Loucy (cell line): ENCODE measurements around the gene CAPN1.

ENCODE experiments used
- H2AFZ ChIP-seq: fragments of 200-600 bp; sonication (generic); 2 replicates; pipeline ENCODE4 v1.6.0; 2016; ENCODE audit warnings: antibody characterized with exemption, mild to moderate bottlenecking, low read length, moderate library complexity
- H3F3A ChIP-seq: fragments of 200-600 bp; 2 replicates; pipeline ENCODE4 v1.6.0; 2016; ENCODE audit warnings: antibody characterized with exemption, low read depth, mild to moderate bottlenecking
- H3K27me3 ChIP-seq: fragments of 200-600 bp; sonication (generic); 2 replicates; pipeline ENCODE4 v1.6.1; 2014; ENCODE audit warnings: low read length, mild to moderate bottlenecking; ENCODE audit not compliant: insufficient read depth, poor library complexity, severe bottlenecking
- H3K36me3 ChIP-seq: fragments of 200-600 bp; sonication (generic); 2 replicates; pipeline ENCODE4 v1.6.1; 2016; ENCODE audit warnings: low read length; ENCODE audit not compliant: insufficient read depth
- H3K4me1 ChIP-seq: fragments of 200-600 bp; sonication (generic); 2 replicates; pipeline ENCODE4 v1.5.1; 2014; ENCODE audit warnings: low read length, mild to moderate bottlenecking; ENCODE audit not compliant: insufficient read depth, poor library complexity, severe bottlenecking
- H3K4me2 ChIP-seq: fragments of 200-600 bp; sonication (generic); 2 replicates; pipeline ENCODE4 v1.6.0; 2014; ENCODE audit warnings: antibody characterized with exemption, low read length, low read depth, mild to moderate bottlenecking; ENCODE audit not compliant: poor library complexity, severe bottlenecking
- H3K4me3 ChIP-seq: fragments of 200-600 bp; sonication (generic); 2 replicates; pipeline ENCODE4 v1.5.1; 2014; ENCODE audit warnings: low read length, mild to moderate bottlenecking, mixed read lengths; ENCODE audit not compliant: poor library complexity, severe bottlenecking
- H3K79me2 ChIP-seq: fragments of 200-600 bp; sonication (generic); 2 replicates; pipeline ENCODE4 v1.6.1; 2014; ENCODE audit warnings: low read length; ENCODE audit not compliant: insufficient read depth
- H3K9ac ChIP-seq: fragments of 200-600 bp; sonication (generic); 2 replicates; pipeline ENCODE4 v1.6.0; 2014; ENCODE audit warnings: mild to moderate bottlenecking, low read depth, low read length, moderate library complexity; ENCODE audit not compliant: poor library complexity, severe bottlenecking
- H3K9me2 ChIP-seq: fragments of 200-600 bp; sonication (generic); replicated peaks from 2 replicates; pipeline ENCODE4 v1.6.1; 2016; ENCODE audit warnings: low read depth, low read length, mixed read lengths
- H3K9me3 ChIP-seq: fragments of 200-600 bp; sonication (generic); 2 replicates; pipeline ENCODE4 v1.6.1; 2014; ENCODE audit warnings: mild to moderate bottlenecking, antibody characterized with exemption, low read length, low read depth; ENCODE audit not compliant: insufficient read depth
- H4K20me1 ChIP-seq: fragments of 200-600 bp; sonication (generic); 2 replicates; pipeline ENCODE4 v1.6.0; 2014; ENCODE audit warnings: antibody characterized with exemption, low read length, mild to moderate bottlenecking; ENCODE audit not compliant: insufficient read depth, poor library complexity, severe bottlenecking
- EZH2phosphoT487 ChIP-seq: fragments of 200-600 bp; IDR thresholded peaks from 2 replicates; pipeline ENCODE4 v1.6.1; 2018; ENCODE audit warnings: antibody characterized with exemption, mild to moderate bottlenecking, moderate library complexity, borderline replicate concordance
- TF ChIP-seq, protein P1 (sequence below): fragments of 200-600 bp; sonication (generic); conservative IDR thresholded peaks from 2 replicates; pipeline ENCODE4 v1.5.1; 2014; ENCODE audit warnings: mild to moderate bottlenecking, antibody characterized with exemption, low read length

CAPN1 gene

DNA sequence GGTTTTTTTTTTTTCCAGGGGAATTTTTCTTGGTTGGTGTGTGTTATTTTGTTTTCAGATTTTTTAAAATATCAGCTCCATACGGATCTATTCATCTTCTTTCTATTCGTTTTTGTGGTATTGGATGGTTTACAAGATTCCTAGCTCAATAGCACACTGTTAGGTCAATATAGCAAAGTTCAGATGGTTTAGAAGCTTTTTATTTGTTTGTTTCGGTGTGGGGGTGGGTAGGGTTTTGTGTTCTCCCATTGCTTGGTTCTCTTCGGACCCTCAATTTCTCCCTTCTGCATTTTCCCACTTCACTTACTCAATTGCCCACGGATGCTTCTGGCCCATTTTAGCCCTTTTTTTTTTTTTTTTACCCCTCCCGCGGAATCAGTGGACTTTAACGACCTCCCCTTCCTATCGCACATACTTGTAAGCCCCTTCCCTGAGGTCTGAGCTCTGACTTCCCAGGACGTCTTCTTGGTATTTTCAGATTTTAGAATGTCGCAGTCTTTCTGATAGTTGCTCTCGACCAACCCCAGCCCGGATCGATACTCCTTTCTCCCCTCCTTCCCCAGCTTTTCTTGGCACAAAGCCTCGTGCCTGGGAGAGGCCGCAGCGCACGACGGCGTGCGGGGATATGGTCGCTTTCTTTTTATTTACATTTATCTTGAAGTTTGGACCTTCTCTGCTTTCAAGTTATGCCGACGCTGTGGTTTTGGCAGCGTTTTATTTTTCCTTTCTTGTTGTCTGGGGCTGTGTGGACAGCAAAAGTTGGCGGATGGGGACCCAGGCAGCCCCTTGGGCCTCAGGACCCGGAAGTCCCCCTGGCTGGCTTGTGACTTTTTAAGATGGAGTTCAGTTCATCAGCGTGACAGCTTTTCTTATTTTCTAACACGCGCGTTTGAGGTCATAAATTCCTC, 16.1 kb upstream of the CAPN1 start:
- no peak overlapping the region for H2AFZ ChIP-seq
- no peak overlapping the region for H3K9ac ChIP-seq
- no peak overlapping the region for H3K4me3 ChIP-seq
- H3K79me2 ChIP-seq, result no peaks in the 10 kb centered on the region
- no peaks in the 10 kb centered on the region for H3K9me2 ChIP-seq
- H3K9me3 ChIP-seq, result no peaks in the 10 kb centered on the region
- TF ChIP-seq, protein P1, sequence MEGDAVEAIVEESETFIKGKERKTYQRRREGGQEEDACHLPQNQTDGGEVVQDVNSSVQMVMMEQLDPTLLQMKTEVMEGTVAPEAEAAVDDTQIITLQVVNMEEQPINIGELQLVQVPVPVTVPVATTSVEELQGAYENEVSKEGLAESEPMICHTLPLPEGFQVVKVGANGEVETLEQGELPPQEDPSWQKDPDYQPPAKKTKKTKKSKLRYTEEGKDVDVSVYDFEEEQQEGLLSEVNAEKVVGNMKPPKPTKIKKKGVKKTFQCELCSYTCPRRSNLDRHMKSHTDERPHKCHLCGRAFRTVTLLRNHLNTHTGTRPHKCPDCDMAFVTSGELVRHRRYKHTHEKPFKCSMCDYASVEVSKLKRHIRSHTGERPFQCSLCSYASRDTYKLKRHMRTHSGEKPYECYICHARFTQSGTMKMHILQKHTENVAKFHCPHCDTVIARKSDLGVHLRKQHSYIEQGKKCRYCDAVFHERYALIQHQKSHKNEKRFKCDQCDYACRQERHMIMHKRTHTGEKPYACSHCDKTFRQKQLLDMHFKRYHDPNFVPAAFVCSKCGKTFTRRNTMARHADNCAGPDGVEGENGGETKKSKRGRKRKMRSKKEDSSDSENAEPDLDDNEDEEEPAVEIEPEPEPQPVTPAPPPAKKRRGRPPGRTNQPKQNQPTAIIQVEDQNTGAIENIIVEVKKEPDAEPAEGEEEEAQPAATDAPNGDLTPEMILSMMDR, result no peak
- no peak for TF ChIP-seq EZH2phosphoT487
- peaks cover 15% of the 10 kb centered on the region for H3K4me1 ChIP-seq
- no peaks in the 10 kb centered on the region for H4K20me1 ChIP-seq
- H3K36me3 ChIP-seq, result no peaks in the 10 kb centered on the region
- H3K4me2 ChIP-seq, result no peak overlapping the region
- H3K27me3 ChIP-seq, result no peaks in the 10 kb centered on the region
- H3F3A ChIP-seq, result no peaks in the 10 kb centered on the region

DNA sequence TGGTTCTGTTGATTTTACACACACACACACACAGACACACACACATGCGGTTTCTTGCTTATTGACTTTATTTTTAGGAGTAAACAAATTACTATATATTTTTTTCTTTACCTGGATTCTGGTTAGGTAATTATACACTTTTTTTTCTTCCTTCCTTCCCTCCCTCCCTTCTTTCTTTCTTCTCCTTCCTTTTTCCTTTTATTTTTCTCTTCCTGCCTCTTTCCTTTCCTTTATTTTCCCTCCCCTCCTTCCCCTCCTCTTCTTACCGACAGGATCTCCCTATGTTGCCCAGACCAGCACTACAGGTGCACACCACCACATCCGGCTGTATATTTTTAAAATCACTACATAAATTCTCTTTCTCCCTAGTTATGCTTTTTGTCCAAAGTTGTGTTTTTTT, 14.8 kb upstream of the CAPN1 start:
- Histone ChIP-seq H3K9me2 (no peaks in the 10 kb centered on the region), H3K27me3 (no peaks in the 10 kb centered on the region), H3K9ac (no peak overlapping the region), H3F3A (no peaks in the 10 kb centered on the region), H4K20me1 (no peaks in the 10 kb centered on the region), H2AFZ (no peak overlapping the region), H3K36me3 (no peaks in the 10 kb centered on the region), H3K79me2 (no peaks in the 10 kb centered on the region), H3K4me3 (no peak overlapping the region), H3K4me1 (peaks cover 15% of the 10 kb centered on the region), H3K4me2 (no peak overlapping the region), H3K9me3 (no peaks in the 10 kb centered on the region)
- TF ChIP-seq, protein P1, result no peak
- TF ChIP-seq EZH2phosphoT487, result no peak

DNA sequence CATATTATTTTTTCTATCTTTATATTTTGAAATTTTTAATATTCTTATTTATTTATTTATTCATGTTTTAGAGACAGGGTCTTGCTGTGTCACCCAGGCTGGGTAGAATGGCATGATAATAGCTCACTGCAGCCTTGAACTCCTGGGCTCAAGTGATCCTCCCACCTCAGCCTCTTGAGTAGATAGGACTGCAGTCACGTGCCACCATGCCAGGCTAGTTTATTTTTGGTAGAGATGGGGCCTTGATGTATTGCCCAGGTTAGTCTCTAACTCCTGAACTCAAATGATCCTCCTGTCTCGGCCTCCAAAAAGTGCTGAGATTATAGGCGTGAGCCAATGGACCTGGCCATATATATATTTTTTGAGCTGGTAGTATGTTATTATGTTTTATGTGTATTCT, 14.1 kb upstream of the CAPN1 start:
- no peak overlapping the region for H3K9ac ChIP-seq
- H3K9me3 ChIP-seq, result no peaks in the 10 kb centered on the region
- no peak overlapping the region for H3K4me3 ChIP-seq
- H3F3A ChIP-seq, result no peaks in the 10 kb centered on the region
- H3K9me2 ChIP-seq, result no peaks in the 10 kb centered on the region
- H4K20me1 ChIP-seq, result no peaks in the 10 kb centered on the region
- no peaks in the 10 kb centered on the region for H3K79me2 ChIP-seq
- H3K36me3 ChIP-seq, result no peaks in the 10 kb centered on the region
- H3K4me1 ChIP-seq, result peaks cover 15% of the 10 kb centered on the region
- H2AFZ ChIP-seq, result no peak overlapping the region
- no peak overlapping the region for H3K4me2 ChIP-seq
- no peak for TF ChIP-seq EZH2phosphoT487
- TF ChIP-seq, protein P1, result no peak
- H3K27me3 ChIP-seq, result no peaks in the 10 kb centered on the region
